Ishikawa (cell line): ENCODE measurements around the gene PSME4.

Experiments used
- CEBPB ChIP-seq: IDR thresholded peaks from 2 replicates; pipeline ENCODE4 v1.6.1; 2012
- CREB1 ChIP-seq: IDR thresholded peaks from 2 replicates; pipeline ENCODE4 v1.6.1; 2012; ENCODE audit warnings: low read depth
- EGR1 ChIP-seq: IDR thresholded peaks from 2 replicates; pipeline ENCODE4 v1.6.1; 2012
- EP300 ChIP-seq: IDR thresholded peaks from 2 replicates; pipeline ENCODE4 v1.6.1; 2012; ENCODE audit warnings: borderline replicate concordance
- FOXM1 ChIP-seq: IDR thresholded peaks from 2 replicates; pipeline ENCODE4 v1.6.1; 2012; ENCODE audit warnings: low read depth, borderline replicate concordance
- MAX ChIP-seq: IDR thresholded peaks from 2 replicates; pipeline ENCODE4 v1.6.1; 2012
- NFIC ChIP-seq: IDR thresholded peaks from 2 replicates; pipeline ENCODE4 v1.6.1; 2012
- RAD21 ChIP-seq: IDR thresholded peaks from 2 replicates; pipeline ENCODE4 v1.6.1; 2012; ENCODE audit warnings: low read depth
- TAF1 ChIP-seq: IDR thresholded peaks from 2 replicates; pipeline ENCODE4 v1.6.1; 2012; ENCODE audit warnings: low read depth, mild to moderate bottlenecking
- TCF12 ChIP-seq: IDR thresholded peaks from 2 replicates; pipeline ENCODE4 v1.6.1; 2012; ENCODE audit warnings: low read depth
- TEAD4 ChIP-seq: IDR thresholded peaks from 2 replicates; pipeline ENCODE4 v1.6.1; 2012
- USF1 ChIP-seq: IDR thresholded peaks from 2 replicates; pipeline ENCODE4 v1.6.1; 2012
- YY1 ChIP-seq: IDR thresholded peaks from 2 replicates; pipeline ENCODE4 v1.6.1; 2012; ENCODE audit warnings: low read depth
- ZBTB7A ChIP-seq: IDR thresholded peaks from 2 replicates; pipeline ENCODE4 v1.6.1; 2012; ENCODE audit warnings: low read depth
- TF ChIP-seq, protein P1 (sequence below): IDR thresholded peaks from 2 replicates; pipeline ENCODE4 v1.6.1; 2012; ENCODE audit warnings: low read depth, mild to moderate bottlenecking

PSME4 gene

DNA sequence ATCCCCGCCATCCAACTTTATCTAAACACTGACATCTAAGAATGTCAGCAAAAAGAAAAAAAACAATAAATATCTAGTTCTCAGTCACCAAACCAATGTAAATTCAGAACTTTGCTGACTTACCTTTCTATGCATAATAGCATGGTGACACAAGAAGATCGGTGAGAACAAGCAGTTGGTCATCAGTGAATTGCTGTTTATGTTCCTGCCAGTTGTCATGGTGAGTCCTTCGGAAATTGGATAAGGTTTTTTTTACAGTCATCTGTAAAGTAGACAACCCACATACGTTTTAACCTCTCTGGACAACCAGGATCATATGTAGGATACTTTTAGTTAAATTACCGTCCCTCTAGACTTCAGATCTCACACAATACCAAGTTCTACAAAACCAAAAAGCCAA is 104.8 kb downstream of the PSME4 start:
- TF ChIP-seq ZBTB7A (no peak), TCF12 (no peak), EGR1 (no peak), TAF1 (no peak), TEAD4 (no peak), NFIC (no peak), EP300 (no peak), CEBPB (no peak), YY1 (no peak), CREB1 (no peak), MAX (no peak)
- TF ChIP-seq, protein P1, sequence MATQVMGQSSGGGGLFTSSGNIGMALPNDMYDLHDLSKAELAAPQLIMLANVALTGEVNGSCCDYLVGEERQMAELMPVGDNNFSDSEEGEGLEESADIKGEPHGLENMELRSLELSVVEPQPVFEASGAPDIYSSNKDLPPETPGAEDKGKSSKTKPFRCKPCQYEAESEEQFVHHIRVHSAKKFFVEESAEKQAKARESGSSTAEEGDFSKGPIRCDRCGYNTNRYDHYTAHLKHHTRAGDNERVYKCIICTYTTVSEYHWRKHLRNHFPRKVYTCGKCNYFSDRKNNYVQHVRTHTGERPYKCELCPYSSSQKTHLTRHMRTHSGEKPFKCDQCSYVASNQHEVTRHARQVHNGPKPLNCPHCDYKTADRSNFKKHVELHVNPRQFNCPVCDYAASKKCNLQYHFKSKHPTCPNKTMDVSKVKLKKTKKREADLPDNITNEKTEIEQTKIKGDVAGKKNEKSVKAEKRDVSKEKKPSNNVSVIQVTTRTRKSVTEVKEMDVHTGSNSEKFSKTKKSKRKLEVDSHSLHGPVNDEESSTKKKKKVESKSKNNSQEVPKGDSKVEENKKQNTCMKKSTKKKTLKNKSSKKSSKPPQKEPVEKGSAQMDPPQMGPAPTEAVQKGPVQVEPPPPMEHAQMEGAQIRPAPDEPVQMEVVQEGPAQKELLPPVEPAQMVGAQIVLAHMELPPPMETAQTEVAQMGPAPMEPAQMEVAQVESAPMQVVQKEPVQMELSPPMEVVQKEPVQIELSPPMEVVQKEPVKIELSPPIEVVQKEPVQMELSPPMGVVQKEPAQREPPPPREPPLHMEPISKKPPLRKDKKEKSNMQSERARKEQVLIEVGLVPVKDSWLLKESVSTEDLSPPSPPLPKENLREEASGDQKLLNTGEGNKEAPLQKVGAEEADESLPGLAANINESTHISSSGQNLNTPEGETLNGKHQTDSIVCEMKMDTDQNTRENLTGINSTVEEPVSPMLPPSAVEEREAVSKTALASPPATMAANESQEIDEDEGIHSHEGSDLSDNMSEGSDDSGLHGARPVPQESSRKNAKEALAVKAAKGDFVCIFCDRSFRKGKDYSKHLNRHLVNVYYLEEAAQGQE: no peak

- TF ChIP-seq CEBPB: peak; percentile 60; the same call in 1 of the 2 replicates
- no peak for TF ChIP-seq TAF1
- TF ChIP-seq FOXM1: no peak
- peak; percentile 29; the same call in 1 of the 2 replicates for TF ChIP-seq TEAD4
These were observed 105.5 kb downstream of the PSME4 start for GRCh38 chr2:53865264-53865663.

GRCh38 chr2:53863538-53864227 is 107.1 kb downstream of the PSME4 start:
- TF ChIP-seq CEBPB (no peak), ZBTB7A (no peak), USF1 (no peak), TEAD4 (no peak), EP300 (no peak), EGR1 (no peak), YY1 (no peak)

DNA sequence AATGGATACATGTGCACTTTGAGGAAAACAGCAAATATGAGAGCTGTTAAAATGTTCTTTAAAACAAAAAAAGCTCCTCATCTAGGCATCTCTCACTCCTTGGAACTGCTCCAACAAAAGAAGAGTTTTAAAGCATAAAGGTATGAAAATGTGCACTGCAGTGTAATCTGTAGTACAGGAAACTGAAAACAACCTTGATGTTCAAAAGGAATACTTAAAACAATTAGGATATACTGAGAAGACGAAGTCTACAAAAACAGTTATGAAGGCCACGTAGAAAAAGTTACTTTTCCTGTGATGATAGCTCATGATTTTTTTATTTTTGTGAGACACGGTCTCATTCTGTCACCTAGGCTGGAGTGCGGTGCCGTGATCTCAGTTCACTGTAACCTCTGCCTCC is 109.0 kb downstream of the PSME4 start:
- TF ChIP-seq ZBTB7A: no peak
- TF ChIP-seq TAF1: no peak
- no peak for TF ChIP-seq CREB1
- TF ChIP-seq EP300: no peak
- no peak for TF ChIP-seq EGR1
- no peak for TF ChIP-seq NFIC
- TF ChIP-seq TEAD4: no peak
- TF ChIP-seq RAD21: no peak
- TF ChIP-seq USF1: no peak

DNA sequence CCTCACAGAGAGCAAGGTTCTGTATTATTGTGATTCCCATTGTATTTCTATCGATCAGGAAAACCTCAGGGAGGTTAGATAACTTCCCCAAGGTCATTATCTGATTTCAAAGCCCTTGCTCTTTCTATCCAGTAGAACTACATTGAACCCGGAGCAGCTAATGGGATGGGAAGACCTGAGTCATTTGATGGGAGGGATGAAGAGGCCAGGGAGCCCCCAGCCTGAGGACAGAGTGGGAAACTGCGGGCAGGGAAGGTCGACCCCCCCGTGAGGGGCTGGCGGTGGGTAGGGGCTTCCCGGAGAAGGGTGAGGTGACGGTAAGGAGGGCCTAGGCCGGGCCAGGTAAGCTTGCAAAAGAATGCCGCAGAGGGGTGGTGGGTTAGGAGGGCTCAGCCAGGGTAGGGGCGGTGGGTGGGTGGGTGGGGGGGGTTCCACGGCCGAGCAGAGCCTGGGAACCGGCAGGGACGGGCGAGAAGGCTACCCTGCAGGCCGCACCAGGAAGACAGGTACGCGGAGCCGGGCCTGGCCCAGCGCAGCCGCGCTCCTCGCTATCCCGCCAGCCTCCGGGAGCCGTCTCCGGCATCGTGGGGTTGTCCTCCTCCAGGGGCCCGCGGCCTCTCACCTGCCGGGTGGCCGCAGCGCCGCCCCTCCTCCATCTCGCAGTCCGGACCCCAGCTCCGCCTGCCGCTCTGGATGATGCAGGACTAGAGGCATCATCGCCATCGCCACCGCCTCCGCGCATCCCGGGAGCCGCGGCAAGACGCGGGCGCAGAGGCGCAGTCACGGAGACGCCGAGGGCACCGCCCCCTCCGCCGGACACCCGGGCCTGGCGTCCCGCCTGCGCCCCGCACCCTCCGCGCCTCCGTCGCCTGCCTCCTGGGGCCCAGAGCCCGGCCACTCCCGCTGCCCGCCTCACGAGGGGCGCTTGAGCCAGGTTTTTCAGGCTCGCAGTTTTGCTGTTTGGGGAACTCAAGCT is 111.3 kb downstream of the PSME4 start, which contains the start of gene GPR75:
TSS of gene GPR75 (minus strand) at position 762 of the 976 bp plus-strand sequence. CDS start 5,211 bp downstream, outside the sequence.
- no peak for TF ChIP-seq TCF12
- no peak for TF ChIP-seq NFIC
- TF ChIP-seq USF1: no peak
- TF ChIP-seq YY1: no peak
- no peak for TF ChIP-seq TEAD4
- no peak for TF ChIP-seq CEBPB
- TF ChIP-seq MAX: no peak
- no peak for TF ChIP-seq RAD21
- TF ChIP-seq TAF1: no peak
- TF ChIP-seq FOXM1: no peak
- TF ChIP-seq, protein P1: no peak
- TF ChIP-seq CREB1: no peak
- TF ChIP-seq EGR1: no peak
- no peak for TF ChIP-seq ZBTB7A
- no peak for TF ChIP-seq EP300
